Nephron (organoid): Measurements from ENCODE around the gene LIN7B.

Experiments used
- H3K27ac Mint-ChIP-seq, 3 experiments: 2 replicates each; pipeline ENCODE4 v1.8.0; 2020; ENCODE audit warnings: mixed read lengths in 3 of 3, mild to moderate bottlenecking in 2 of 3, moderate library complexity in 1 of 3
- H3K27me3 Mint-ChIP-seq: 2 replicates; pipeline ENCODE4 v1.8.0; 2021; ENCODE audit warnings: low read depth, mild to moderate bottlenecking, moderate library complexity, mixed read lengths
- H3K36me3 Mint-ChIP-seq: 2 replicates; pipeline ENCODE4 v1.8.0; 2020; ENCODE audit warnings: low read depth, mixed read lengths
- H3K4me1 Mint-ChIP-seq: 2 replicates; pipeline ENCODE4 v1.8.0; 2020; ENCODE audit warnings: mixed read lengths
- H3K4me3 Mint-ChIP-seq, 3 experiments: 2 replicates each; pipeline ENCODE4 v1.8.0; 2020; ENCODE audit warnings: mild to moderate bottlenecking in 3 of 3, mixed read lengths in 3 of 3, moderate library complexity in 2 of 3
- H3K9me3 Mint-ChIP-seq: 2 replicates; pipeline ENCODE4 v1.8.0; 2020; ENCODE audit warnings: mixed read lengths
- CTCF ChIP-seq, 3 experiments: fragments of 200-600 bp; sonication (generic); IDR thresholded peaks; one replicate each; pipeline ENCODE4 v1.5.0; 2021; ENCODE audit warnings: antibody characterized with exemption in 3 of 3; ENCODE audit not compliant: unreplicated experiment in 3 of 3

LIN7B gene

GRCh38 chr19:49149652-49150105 lies 35.5 kb downstream of the LIN7B start:
- H3K4me3 Mint-ChIP-seq: peak overlapping the region; percentile 98 to 100 (median 99)
- H3K4me1 Mint-ChIP-seq: peaks cover 53% of the 10 kb centered on the region
- peaks cover 7% of the 10 kb centered on the region for H3K27me3 Mint-ChIP-seq
- no peak for TF ChIP-seq CTCF (IDR thresholded peaks at IDR 0.05; ENCODE audit: unreplicated experiment in 3 of 3)
- H3K9me3 Mint-ChIP-seq: no peaks in the 10 kb centered on the region
- peak overlapping the region; percentile 97 to 99 (median 98) for H3K27ac Mint-ChIP-seq
- no peaks in the 10 kb centered on the region for H3K36me3 Mint-ChIP-seq

- no peak for TF ChIP-seq CTCF (IDR thresholded peaks at IDR 0.05; ENCODE audit: unreplicated experiment in 3 of 3)
- peak overlapping the region; percentile 98 to 100 (median 99) for H3K4me3 Mint-ChIP-seq
- H3K9me3 Mint-ChIP-seq: no peaks in the 10 kb centered on the region
- H3K4me1 Mint-ChIP-seq: peaks cover 56% of the 10 kb centered on the region
- H3K36me3 Mint-ChIP-seq: no peaks in the 10 kb centered on the region
- peak overlapping the region; percentile 97 to 99 (median 98) for H3K27ac Mint-ChIP-seq
- H3K27me3 Mint-ChIP-seq: peaks cover 10% of the 10 kb centered on the region
Measured at GRCh38 chr19:49150106-49150943, 36.2 kb downstream of the LIN7B start.

DNA sequence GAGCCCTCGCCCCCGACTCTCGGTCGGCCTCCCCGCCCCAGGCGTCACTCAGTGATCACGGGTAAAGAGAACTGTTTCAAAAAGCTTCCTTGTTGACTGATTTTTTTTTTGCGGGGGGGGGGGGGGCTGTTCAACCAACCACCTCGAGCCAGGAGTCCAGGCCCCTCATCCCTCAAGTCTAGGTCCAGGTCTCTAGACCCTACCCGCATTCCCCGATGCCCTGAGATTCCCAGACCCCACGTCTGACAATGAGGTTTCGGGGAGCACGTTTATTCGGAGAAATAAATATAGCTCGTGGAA lies 36.7 kb downstream of the LIN7B start:
- peaks cover 56% of the 10 kb centered on the region for H3K4me1 Mint-ChIP-seq
- H3K9me3 Mint-ChIP-seq: no peaks in the 10 kb centered on the region
- peak overlapping the region; percentile 98 to 100 (median 99) for H3K4me3 Mint-ChIP-seq
- no peaks in the 10 kb centered on the region for H3K36me3 Mint-ChIP-seq
- no peak for TF ChIP-seq CTCF (IDR thresholded peaks at IDR 0.05; ENCODE audit: unreplicated experiment in 3 of 3)
- H3K27ac Mint-ChIP-seq: peak overlapping the region in 1 of 3 experiments; percentile 95
- H3K27me3 Mint-ChIP-seq: peaks cover 14% of the 10 kb centered on the region

GRCh38 chr19:49151267-49152118 lies 37.3 kb downstream of the LIN7B start:
- H3K27me3 Mint-ChIP-seq: peaks cover 15% of the 10 kb centered on the region
- peak overlapping the region; percentile 69 to 95 (median 90) for H3K27ac Mint-ChIP-seq
- H3K36me3 Mint-ChIP-seq: no peaks in the 10 kb centered on the region
- peak overlapping the region; percentile 98 to 100 (median 99) for H3K4me3 Mint-ChIP-seq
- peaks cover 56% of the 10 kb centered on the region for H3K4me1 Mint-ChIP-seq
- H3K9me3 Mint-ChIP-seq: no peaks in the 10 kb centered on the region
- TF ChIP-seq CTCF (IDR thresholded peaks at IDR 0.05; ENCODE audit: unreplicated experiment in 3 of 3): no peak

- H3K27ac Mint-ChIP-seq: peak overlapping the region in 2 of 3 experiments; percentile 90 to 95
- H3K4me1 Mint-ChIP-seq: peaks cover 50% of the 10 kb centered on the region
- H3K4me3 Mint-ChIP-seq: peak overlapping the region; percentile 98 to 100 (median 99)
- TF ChIP-seq CTCF (IDR thresholded peaks at IDR 0.05; ENCODE audit: unreplicated experiment in 3 of 3): no peak
- H3K9me3 Mint-ChIP-seq: no peaks in the 10 kb centered on the region
- H3K36me3 Mint-ChIP-seq: no peaks in the 10 kb centered on the region
- H3K27me3 Mint-ChIP-seq: peaks cover 15% of the 10 kb centered on the region
Measured at GRCh38 chr19:49152119-49152550, 38.0 kb downstream of the LIN7B start.
